HepG2 (cell line): Measurements from ENCODE around the gene PDCD5. TPM values are rescaled to one million over a fixed set of nuclear protein-coding genes. Genes with fewer than 3 reads are reported as not detected.
"Not testable (repeated sequence)": the region's sequence is repeated elsewhere in the genome, so short reads cannot be mapped to it uniquely, and the experiment has no call there.

Source experiments
- ATAC-seq: fragments of 200-7000 bp; cut with Tn5 transposase; 3 replicates; pipeline ENCODE4 v1.9.1; 2020; ENCODE audit warnings: mild to moderate bottlenecking, moderate library complexity
- BruUV-seq: library from RNA; stranded (reverse); fragments of 400-500 nt; replicated peaks from 2 replicates; lab custom pipeline; 2021; lab: Mats Ljungman, UMichigan
- CTCF ChIA-PET: fragments of 300-600 bp; formaldehyde crosslinking; extraction: SDS; loops from one replicate; lab custom pipeline; 2021; ENCODE audit warnings: low total read pairs, inconsistent platforms, low intra/inter-chr PET ratio; lab: Yijun Ruan, JAX
- POLR2A ChIA-PET: fragments of 350-600 bp; sonication (Branson Sonifier 250); formaldehyde crosslinking; loops from one replicate; lab custom pipeline; 2020; ENCODE audit warnings: antibody characterized with exemption, inconsistent platforms; lab: Yijun Ruan, JAX
- DNase-seq: peaks from one replicate; pipeline ENCODE4 v3.0.0-alpha.2; 2015; ENCODE audit warnings: low spot score
- FAIRE-seq: peaks from 3 replicates; lab custom pipeline; 2011; peaks lifted over from hg19 to GRCh38; lab: Jason Lieb, UNC
- H2AFZ ChIP-seq: one replicate; pipeline ENCODE4 v1.6.1; 2011; ENCODE audit warnings: low read length, inconsistent platforms
- H3K27ac ChIP-seq: fragments of 300-600 bp; 3 replicates; pipeline ENCODE4 v1.8.0; 2011; ENCODE audit warnings: mixed run types, mild to moderate bottlenecking, mixed read lengths, low read length, inconsistent platforms; ENCODE audit not compliant: insufficient read depth; ENCODE audit errors: extremely low read length
- H3K27me3 ChIP-seq, 2 experiments: fragments of 200-600 bp in 1 of 2; 2 replicates in 1 of 2; 3 replicates in 1 of 2; pipeline versions ENCODE4 v1.6.0 to v1.8.0; 2011; ENCODE audit warnings: low read length in 2 of 2, mild to moderate bottlenecking in 2 of 2, moderate library complexity in 2 of 2, inconsistent platforms in 1 of 2; ENCODE audit not compliant: insufficient read depth in 2 of 2, control insufficient read depth in 1 of 2
- H3K36me3 ChIP-seq, 2 experiments: fragments of 200-600 bp in 1 of 2; replicated peaks in 1 of 2; 2 replicates in 1 of 2; 3 replicates in 1 of 2; pipeline versions ENCODE4 v1.5.1 to v1.8.0; 2011; ENCODE audit warnings: low read length in 2 of 2, inconsistent platforms in 1 of 2; ENCODE audit not compliant: insufficient read depth in 2 of 2, control insufficient read depth in 1 of 2
- H3K4me1 ChIP-seq: 2 replicates; pipeline ENCODE4 v1.5.1; 2012; ENCODE audit warnings: low read length, inconsistent platforms; ENCODE audit not compliant: insufficient read depth
- H3K4me2 ChIP-seq: 2 replicates; pipeline ENCODE4 v1.6.0; 2011; ENCODE audit warnings: low read depth, low read length, inconsistent platforms
- H3K4me3 ChIP-seq, 3 experiments: fragments of 200-600 bp in 1 of 3; sonication (generic), shearing (Covaris generic) in 1 of 3; replicated peaks in 1 of 3; 2 replicates each; pipeline ENCODE4 v1.5.1; 2011 to 2016; ENCODE audit warnings: low read length in 3 of 3, inconsistent platforms in 2 of 3, low read depth in 2 of 3, mild to moderate bottlenecking in 2 of 3, control low read depth in 1 of 3, mixed read lengths in 1 of 3; ENCODE audit not compliant: insufficient read depth in 1 of 3
- H3K79me2 ChIP-seq: one replicate; pipeline ENCODE4 v1.6.1; 2011; ENCODE audit warnings: low read length, inconsistent platforms; ENCODE audit not compliant: insufficient read depth
- H3K9ac ChIP-seq: 2 replicates; pipeline ENCODE4 v1.6.0; 2011; ENCODE audit warnings: mild to moderate bottlenecking, low read depth, low read length, inconsistent platforms; ENCODE audit not compliant: insufficient read depth
- H3K9me3 ChIP-seq: 2 replicates; pipeline ENCODE4 v1.5.1; 2012; ENCODE audit warnings: mild to moderate bottlenecking, low read length
- H4K20me1 ChIP-seq: 2 replicates; pipeline ENCODE4 v1.6.0; 2011; ENCODE audit warnings: inconsistent platforms, mild to moderate bottlenecking, low read length, moderate library complexity; ENCODE audit not compliant: insufficient read depth
- BRF2 ChIP-seq: sonication (generic); formaldehyde crosslinking; IDR thresholded peaks from 2 replicates; pipeline ENCODE4 v1.8.1; 2022; ENCODE audit warnings: mild to moderate bottlenecking, missing genetic modification reagents
- FOXA3 ChIP-seq: IDR thresholded peaks from 2 replicates; pipeline ENCODE4 v1.6.1; 2016; ENCODE audit warnings: missing genetic modification reagents, missing compliant biosample characterization
- HDAC1 ChIP-seq: sonication (generic); formaldehyde crosslinking; IDR thresholded peaks from 2 replicates; pipeline ENCODE4 v1.5.1; 2020; ENCODE audit warnings: mild to moderate bottlenecking, missing genetic modification reagents
- MTA1 ChIP-seq: sonication (generic); formaldehyde crosslinking; IDR thresholded peaks from 2 replicates; pipeline ENCODE4 v1.4.0; 2020; ENCODE audit warnings: missing genetic modification reagents, mild to moderate bottlenecking, borderline replicate concordance
- RAD21 ChIP-seq: fragments of 450-650 bp; formaldehyde crosslinking; IDR thresholded peaks from 2 replicates; pipeline ENCODE4 v1.5.0; 2020; ENCODE audit warnings: mild to moderate bottlenecking
- RNF219 ChIP-seq: sonication (generic); formaldehyde crosslinking; IDR thresholded peaks from 2 replicates; pipeline ENCODE4 v1.5.0; 2020; ENCODE audit warnings: mild to moderate bottlenecking, missing genetic modification reagents
- STAG1 ChIP-seq: sonication (generic); formaldehyde crosslinking; IDR thresholded peaks from 2 replicates; pipeline ENCODE4 v1.4.0; 2020; ENCODE audit warnings: missing genetic modification reagents
- ZNF160 ChIP-seq: sonication (generic); formaldehyde crosslinking; IDR thresholded peaks from 2 replicates; pipeline ENCODE4 v1.8.0; 2022; ENCODE audit warnings: mild to moderate bottlenecking, inconsistent platforms, missing genetic modification reagents
- ZNF318 ChIP-seq: sonication (generic); formaldehyde crosslinking; IDR thresholded peaks from 2 replicates; pipeline ENCODE4 v1.4.0; 2020; ENCODE audit warnings: mild to moderate bottlenecking, missing genetic modification reagents
- ZNF598 ChIP-seq: sonication (generic); formaldehyde crosslinking; IDR thresholded peaks from 2 replicates; pipeline ENCODE4 v1.5.1; 2020; ENCODE audit warnings: mild to moderate bottlenecking, missing genetic modification reagents, borderline replicate concordance
- ZNF792 ChIP-seq: IDR thresholded peaks from 2 replicates; pipeline ENCODE4 v1.6.1; 2016
- WGBS: methylation state at CpG from one replicate; pipeline ENCODE4 v1.1.6; 2017; ENCODE audit warnings: low lambda C conversion rate; 5-methylcytosine and 5-hydroxymethylcytosine counted together
- in situ Hi-C: cut with HindIII; loops from 2 replicates; pipeline ENCODE4 v1.10.0; 2017; ENCODE audit warnings: low pct_unique_long_range_greater_than_20kb; ENCODE audit not compliant: extremely low pct_ligation_motif_present
- intact Hi-C: fragments of 100-400 bp; cut with micrococcal nuclease; formaldehyde crosslinking; loops from one replicate; pipeline ENCODE4 v1.10.0; 2022; ENCODE audit not compliant: unreplicated experiment
- polyA plus RNA-seq, 8 experiments: library from polyadenylated mRNA; depleted of rRNA in 3 of 8; stranded (reverse) in 7 of 8; unstranded in 1 of 8; fragments of >200 nt; fragmentation: Illumina TruSeq in 4 of 8; extraction: Trizol in 4 of 8; gene quantifications; 2 replicates each; pipeline versions ENCODE4 v1.2.1 to v1.2.3, GENCODE V29; 2011 to 2016; ENCODE audit warnings: low read depth in 4 of 8, missing spikeins in 1 of 8, mixed read lengths in 1 of 8; ENCODE audit not compliant: insufficient read depth in 1 of 8
- total RNA-seq, 5 experiments: library from RNA; depleted of rRNA; stranded (reverse); fragments of >200 nt; fragmentation: Illumina TruSeq; extraction: Trizol; gene quantifications; 2 replicates each; pipeline ENCODE4 v1.2.3, GENCODE V29; 2016; ENCODE audit warnings: low read depth in 1 of 5

PDCD5 gene
- total and polyA plus RNA-seq, 2 of the 13 experiments (the other 11 are each of a cell fraction or from before 2014, with no cell fraction given): 56.3 to 332 TPM

- TF ChIP-seq BRF2 (CRISPR knock-in tag) (no peak), ZNF318 (CRISPR knock-in tag) (no peak), RNF219 (CRISPR knock-in tag) (no peak), STAG1 (CRISPR knock-in tag) (peak; percentile 92), ZNF160 (CRISPR knock-in tag) (no peak), ZNF598 (CRISPR knock-in tag) (no peak), ZNF792 (no peak), FOXA3 (CRISPR knock-in tag) (no peak), HDAC1 (no peak), RAD21 (CRISPR knock-in tag) (peak; percentile 70), MTA1 (CRISPR knock-in tag) (no peak)
Measured at GRCh38 chr19:32570081-32570785, 10.8 kb upstream of the PDCD5 start (continued).

GRCh38 chr19:32571471-32572075, 9.4 kb upstream of the PDCD5 start:
- H3K79me2 ChIP-seq, H3K4me1 ChIP-seq, BruUV-seq, ATAC-seq, H3K9ac ChIP-seq, H3K36me3 ChIP-seq, intact Hi-C loops, H3K27ac ChIP-seq, in situ Hi-C loops, H3K4me3 ChIP-seq, FAIRE-seq, H2AFZ ChIP-seq, H3K9me3 ChIP-seq, H4K20me1 ChIP-seq, POLR2A ChIA-PET, DNase-seq, H3K4me2 ChIP-seq: not testable (repeated sequence)
- WGBS: 60% methylated on average over 5 of the region's 36 CpGs
- H3K27me3 ChIP-seq: peaks cover 0 to 10% of the 10 kb centered on the region in 2 experiments; a peak in 2 of 5 replicates
- CTCF ChIA-PET: interaction anchor here (2.1 kb wide), 1 partner anchor 107 kb away, joined by 8 read pairs; no protein-coding TSS in a partner anchor
